ENCODE results near the gene OBSCN.
"Not testable (repeated sequence)": the region's sequence is repeated elsewhere in the genome, so short reads cannot be mapped to it uniquely, and the experiment has no call there.

OBSCN gene

GRCh38 chr1:228188249-228188648 is 19.6 kb upstream of the OBSCN start:
- DNase-seq: not testable (repeated sequence)

GRCh38 chr1:228190182-228190581 is 17.7 kb upstream of the OBSCN start:
- DNase-seq: no peak

GRCh38 chr1:228190778-228191177 is 17.1 kb upstream of the OBSCN start:
- no peak for DNase-seq

- no peak for DNase-seq
Measured at GRCh38 chr1:228194436-228194835, 13.4 kb upstream of the OBSCN start.

- DNase-seq: no peak
Measured at GRCh38 chr1:228194921-228195812, 12.7 kb upstream of the OBSCN start.

- DNase-seq: no peak
Measured at GRCh38 chr1:228197555-228198147, 10.2 kb upstream of the OBSCN start.

- DNase-seq: no peak
Measured at GRCh38 chr1:228198977-228199590, 8.8 kb upstream of the OBSCN start.

GRCh38 chr1:228204958-228205357 is 2.9 kb upstream of the OBSCN start:
- no peak for DNase-seq

GRCh38 chr1:228205526-228206436 is 2.1 kb upstream of the OBSCN start:
- DNase-seq: no peak

- DNase-seq: no peak
Measured at GRCh38 chr1:228206582-228207351, 1.1 kb upstream of the OBSCN start.

- DNase-seq: no peak
Measured at GRCh38 chr1:228207381-228207810, 448 bp upstream of the OBSCN start.

- DNase-seq: no peak
Measured at GRCh38 chr1:228208831-228209551, 1.1 kb downstream of the OBSCN start.

GRCh38 chr1:228209657-228210056 is 1.8 kb downstream of the OBSCN start:
- DNase-seq: no peak

- no peak for DNase-seq
Measured at GRCh38 chr1:228210076-228210651, 2.3 kb downstream of the OBSCN start.

GRCh38 chr1:228210712-228211530 is 3.1 kb downstream of the OBSCN start:
- DNase-seq: no peak

GRCh38 chr1:228211531-228212414 is 3.9 kb downstream of the OBSCN start:
- no peak for DNase-seq

GRCh38 chr1:228212415-228212965 is 4.6 kb downstream of the OBSCN start:
- no peak for DNase-seq

All from stimulated activated CD4-positive, alpha-beta T cell treated with anti-CD3 and anti-CD28 coated beads, Interleukin-1b, Interleukin-23, amount 100 ng/mL, for 48 hours (primary cell).